Nephron progenitor cell (in vitro differentiated cells): ENCODE data around the gene EZR.

Source experiments
- DNase-seq: peaks from one replicate; pipeline ENCODE4 v3.0.0; 2021
- H3K27ac Mint-ChIP-seq: 2 replicates; pipeline ENCODE4 v1.8.0; 2021; ENCODE audit warnings: mild to moderate bottlenecking, moderate library complexity, mixed read lengths
- H3K27me3 Mint-ChIP-seq: 2 replicates; pipeline ENCODE4 v1.8.0; 2021; ENCODE audit warnings: mild to moderate bottlenecking, low read depth, mixed read lengths; ENCODE audit not compliant: poor library complexity
- H3K36me3 Mint-ChIP-seq: 2 replicates; pipeline ENCODE4 v1.8.0; 2021; ENCODE audit warnings: low read depth, mixed read lengths
- H3K4me1 Mint-ChIP-seq: 2 replicates; pipeline ENCODE4 v1.8.0; 2021; ENCODE audit warnings: mixed read lengths
- H3K4me3 Mint-ChIP-seq: 2 replicates; pipeline ENCODE4 v1.8.0; 2021; ENCODE audit warnings: mild to moderate bottlenecking, moderate library complexity, mixed read lengths
- H3K9me3 Mint-ChIP-seq: 2 replicates; pipeline ENCODE4 v1.8.0; 2021; ENCODE audit warnings: mild to moderate bottlenecking, moderate library complexity, mixed read lengths
- TF ChIP-seq, protein P1 (sequence below): fragments of 200-600 bp; sonication (generic); IDR thresholded peaks from 2 replicates; pipeline ENCODE4 v1.5.0; 2021; ENCODE audit warnings: antibody characterized with exemption

The EZR gene

DNA sequence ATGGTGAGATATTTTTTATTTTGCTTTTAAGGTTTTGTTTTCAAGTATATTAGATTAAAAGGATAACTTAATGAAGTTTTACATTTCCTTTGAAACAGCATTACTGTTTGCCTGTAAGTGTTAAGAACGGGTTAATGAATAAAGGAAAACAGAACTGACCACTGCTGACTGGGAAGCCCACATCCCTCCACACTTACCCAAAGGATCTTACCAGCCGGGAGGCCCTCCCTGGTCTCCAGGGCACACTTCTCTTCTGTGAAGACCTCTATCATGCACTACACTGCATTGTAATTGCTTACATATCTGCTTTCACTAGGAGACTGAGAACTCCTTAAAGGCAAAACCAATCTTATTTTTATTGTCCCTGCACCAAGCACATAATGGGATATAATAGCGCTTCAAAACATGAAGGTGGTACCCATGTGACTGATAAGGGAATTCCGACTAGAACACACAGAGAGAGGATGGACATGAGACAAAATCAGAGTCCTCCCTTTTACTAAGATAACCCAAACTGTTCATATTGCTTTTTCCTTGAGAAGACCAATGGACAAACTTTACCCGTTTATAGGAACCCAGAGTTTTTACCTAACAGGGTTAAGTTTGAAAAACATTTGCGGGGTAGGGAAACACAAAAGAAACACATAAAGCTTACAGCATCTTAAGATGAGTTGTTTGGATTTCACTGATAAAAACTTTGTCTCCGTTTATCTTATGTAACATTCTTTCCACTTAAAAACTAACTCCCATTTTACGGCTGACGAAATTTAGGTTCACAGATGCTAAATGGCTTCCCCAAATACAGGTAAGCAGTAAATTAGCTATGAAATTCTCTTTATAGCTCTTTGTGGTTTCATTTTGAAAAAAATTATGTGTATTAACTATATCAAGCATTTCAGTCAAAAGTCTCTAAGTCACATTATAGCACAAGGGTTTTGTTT is 8.7 kb downstream of the EZR start:
- Mint-ChIP-seq H3K36me3 (peaks cover 32% of the 10 kb centered on the region), H3K4me1 (peaks cover 69% of the 10 kb centered on the region), H3K4me3 (no peak overlapping the region), H3K27me3 (no peaks in the 10 kb centered on the region), H3K9me3 (no peaks in the 10 kb centered on the region), H3K27ac (no peak overlapping the region)
- no peak for DNase-seq
- TF ChIP-seq, protein P1, sequence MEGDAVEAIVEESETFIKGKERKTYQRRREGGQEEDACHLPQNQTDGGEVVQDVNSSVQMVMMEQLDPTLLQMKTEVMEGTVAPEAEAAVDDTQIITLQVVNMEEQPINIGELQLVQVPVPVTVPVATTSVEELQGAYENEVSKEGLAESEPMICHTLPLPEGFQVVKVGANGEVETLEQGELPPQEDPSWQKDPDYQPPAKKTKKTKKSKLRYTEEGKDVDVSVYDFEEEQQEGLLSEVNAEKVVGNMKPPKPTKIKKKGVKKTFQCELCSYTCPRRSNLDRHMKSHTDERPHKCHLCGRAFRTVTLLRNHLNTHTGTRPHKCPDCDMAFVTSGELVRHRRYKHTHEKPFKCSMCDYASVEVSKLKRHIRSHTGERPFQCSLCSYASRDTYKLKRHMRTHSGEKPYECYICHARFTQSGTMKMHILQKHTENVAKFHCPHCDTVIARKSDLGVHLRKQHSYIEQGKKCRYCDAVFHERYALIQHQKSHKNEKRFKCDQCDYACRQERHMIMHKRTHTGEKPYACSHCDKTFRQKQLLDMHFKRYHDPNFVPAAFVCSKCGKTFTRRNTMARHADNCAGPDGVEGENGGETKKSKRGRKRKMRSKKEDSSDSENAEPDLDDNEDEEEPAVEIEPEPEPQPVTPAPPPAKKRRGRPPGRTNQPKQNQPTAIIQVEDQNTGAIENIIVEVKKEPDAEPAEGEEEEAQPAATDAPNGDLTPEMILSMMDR = no peak

DNA sequence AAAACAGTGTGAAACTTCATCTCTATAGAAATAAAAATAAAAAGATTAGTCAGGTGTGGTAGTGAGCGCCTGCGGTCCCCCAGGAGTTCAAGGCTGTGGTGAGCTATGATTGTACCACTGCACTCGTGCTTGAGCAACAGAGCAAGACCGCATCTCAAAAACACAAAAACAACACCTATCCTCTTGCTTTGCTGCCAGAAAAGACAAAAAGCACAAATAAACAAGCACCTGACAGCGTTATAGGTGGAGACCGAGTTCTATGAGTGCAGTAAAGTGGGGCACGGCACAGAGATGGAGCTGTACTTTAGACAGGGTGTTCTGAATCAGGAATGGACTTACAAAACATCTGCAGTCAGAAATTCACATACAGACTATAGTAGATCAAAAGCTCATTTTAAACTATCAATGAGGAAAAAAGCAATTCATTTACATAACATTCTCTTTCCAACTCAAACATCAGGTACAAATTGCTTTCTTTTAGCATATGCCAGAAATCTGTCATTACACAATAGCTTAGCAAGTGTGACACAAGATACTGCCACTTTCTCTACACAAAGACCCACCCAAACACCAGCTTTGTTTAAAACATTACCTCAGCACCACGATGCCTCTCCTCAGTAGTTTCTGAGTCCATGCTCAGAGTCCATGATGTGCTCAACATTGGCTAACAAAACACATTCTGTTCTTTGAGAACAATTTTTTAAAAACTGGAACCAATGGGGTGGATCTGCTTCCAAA is 10.1 kb downstream of the EZR start:
- Mint-ChIP-seq H3K27ac (no peak overlapping the region), H3K36me3 (peaks cover 30% of the 10 kb centered on the region), H3K27me3 (no peaks in the 10 kb centered on the region), H3K9me3 (no peaks in the 10 kb centered on the region), H3K4me3 (no peak overlapping the region), H3K4me1 (peaks cover 60% of the 10 kb centered on the region)
- TF ChIP-seq, protein P1 = no peak
- no peak for DNase-seq

DNA sequence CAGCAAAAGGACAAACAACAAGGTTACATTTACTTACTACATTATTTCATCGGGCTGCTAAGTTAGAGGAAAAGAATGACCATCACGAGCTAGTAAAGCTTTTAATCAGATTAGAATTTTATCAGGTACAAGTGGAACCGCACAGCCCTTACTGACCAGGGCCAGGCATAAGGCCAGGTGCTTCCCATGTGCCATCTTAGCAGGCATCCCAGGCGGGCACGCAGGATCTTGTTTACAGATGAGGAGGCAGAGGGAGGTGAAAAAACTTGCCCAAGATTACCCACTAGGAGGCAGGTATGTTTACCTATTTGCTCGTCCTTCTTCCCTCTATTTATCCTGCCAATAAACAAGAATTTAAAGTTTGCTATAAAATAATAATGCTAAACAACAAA is 10.7 kb downstream of the EZR start:
- no peak for DNase-seq
- Mint-ChIP-seq H3K9me3 (no peaks in the 10 kb centered on the region), H3K27ac (no peak overlapping the region), H3K4me3 (no peak overlapping the region), H3K27me3 (no peaks in the 10 kb centered on the region), H3K36me3 (peaks cover 24% of the 10 kb centered on the region), H3K4me1 (peaks cover 60% of the 10 kb centered on the region)
- TF ChIP-seq, protein P1 = no peak

DNA sequence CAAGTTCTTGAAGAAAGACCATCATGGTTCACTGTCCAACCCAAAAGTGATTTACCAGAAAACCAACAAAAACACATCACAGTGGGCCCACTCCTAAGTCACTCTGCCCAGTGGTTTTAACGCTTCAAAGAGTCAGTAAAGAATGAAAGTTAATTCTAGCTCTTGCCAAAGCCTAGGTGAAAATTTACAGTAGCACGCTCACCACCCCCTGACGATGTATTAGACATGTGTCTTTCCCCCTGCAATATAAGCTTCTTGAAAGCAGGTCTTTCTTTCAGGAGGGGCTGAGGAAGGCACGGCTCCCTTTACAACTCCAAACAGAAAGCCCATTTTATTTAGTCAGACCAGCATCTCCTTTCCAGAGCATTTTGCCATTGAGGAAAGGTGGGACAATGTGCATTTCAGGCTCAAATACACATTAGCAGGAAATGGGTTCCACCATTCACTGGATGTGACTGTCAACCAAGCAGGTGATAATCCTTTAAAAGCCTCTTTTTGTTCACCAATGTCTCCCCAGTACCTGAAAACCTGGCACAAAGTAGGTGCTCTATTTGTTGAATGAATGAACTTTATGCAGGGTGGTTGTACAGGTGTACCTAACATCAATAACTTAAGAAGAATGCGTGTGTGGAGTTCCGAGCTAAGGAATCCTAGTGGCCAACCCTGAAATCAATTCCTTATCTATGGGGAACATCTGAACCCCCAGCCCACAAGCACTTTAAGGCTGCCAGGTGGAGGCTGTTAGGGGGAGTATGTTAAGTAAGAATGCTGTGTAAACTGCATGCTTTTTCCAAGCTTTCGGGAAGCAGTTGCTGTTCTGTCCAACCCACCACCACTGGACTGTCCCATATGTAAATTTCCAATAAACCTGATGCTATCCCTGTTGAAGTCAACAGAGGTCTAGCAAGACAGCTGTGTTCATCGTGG is 11.4 kb downstream of the EZR start:
- TF ChIP-seq, protein P1 = no peak
- H3K36me3 Mint-ChIP-seq = peaks cover 18% of the 10 kb centered on the region
- H3K4me1 Mint-ChIP-seq = peaks cover 64% of the 10 kb centered on the region
- H3K27ac Mint-ChIP-seq = no peak overlapping the region
- no peaks in the 10 kb centered on the region for H3K9me3 Mint-ChIP-seq
- no peak for DNase-seq
- H3K27me3 Mint-ChIP-seq = peaks cover 3% of the 10 kb centered on the region
- H3K4me3 Mint-ChIP-seq = no peak overlapping the region

DNA sequence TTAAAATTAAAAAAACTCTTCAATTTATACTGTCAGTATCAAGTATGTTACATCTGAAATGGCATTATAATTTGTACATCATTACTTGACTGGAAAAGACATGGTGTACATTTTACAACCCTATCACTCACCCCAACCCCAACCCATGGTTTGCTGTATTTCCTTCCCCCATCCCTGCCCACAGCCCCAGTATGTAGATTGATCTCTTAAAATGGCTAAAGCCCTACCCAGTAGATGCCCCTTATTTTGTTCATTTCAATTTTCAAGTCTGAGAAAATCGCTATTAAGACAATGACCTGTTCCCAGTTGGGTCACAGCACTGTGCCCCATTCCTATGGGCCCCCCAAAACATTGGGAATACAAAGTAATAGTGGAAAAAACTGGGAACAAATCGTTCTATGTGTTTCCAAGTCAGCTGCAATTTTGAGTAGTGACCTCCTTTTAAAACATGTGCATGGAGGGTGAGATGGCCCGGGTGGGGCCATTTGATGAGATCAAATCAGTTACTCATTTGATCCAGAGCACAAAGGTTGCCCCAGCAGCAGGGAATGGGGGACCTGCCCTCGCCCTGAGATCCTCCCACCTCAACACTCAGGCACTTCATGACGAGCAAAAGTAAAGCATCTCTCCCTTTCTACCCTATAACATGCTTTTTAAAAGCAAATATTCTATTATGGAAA is 13.3 kb downstream of the EZR start:
- no peaks in the 10 kb centered on the region for H3K9me3 Mint-ChIP-seq
- H3K4me3 Mint-ChIP-seq = no peak overlapping the region
- peaks cover 15% of the 10 kb centered on the region for H3K36me3 Mint-ChIP-seq
- TF ChIP-seq, protein P1 = no peak
- no peak for DNase-seq
- H3K27ac Mint-ChIP-seq = no peak overlapping the region
- H3K27me3 Mint-ChIP-seq = peaks cover 4% of the 10 kb centered on the region
- H3K4me1 Mint-ChIP-seq = peaks cover 61% of the 10 kb centered on the region
